NCI-H345 treated with DMSO at 0.1 percent for 48 hours (cell line): ENCODE results near the gene SF3B1.
"Not testable (repeated sequence)": the region's sequence is repeated elsewhere in the genome, so short reads cannot be mapped to it uniquely, and the experiment has no call there.

Source experiments
- DNase-seq: peaks from one replicate; lab custom pipeline; 2025; ENCODE audit not compliant: unreplicated experiment; lab: John Stamatoyannopoulos, UW

The SF3B1 gene, protein sequence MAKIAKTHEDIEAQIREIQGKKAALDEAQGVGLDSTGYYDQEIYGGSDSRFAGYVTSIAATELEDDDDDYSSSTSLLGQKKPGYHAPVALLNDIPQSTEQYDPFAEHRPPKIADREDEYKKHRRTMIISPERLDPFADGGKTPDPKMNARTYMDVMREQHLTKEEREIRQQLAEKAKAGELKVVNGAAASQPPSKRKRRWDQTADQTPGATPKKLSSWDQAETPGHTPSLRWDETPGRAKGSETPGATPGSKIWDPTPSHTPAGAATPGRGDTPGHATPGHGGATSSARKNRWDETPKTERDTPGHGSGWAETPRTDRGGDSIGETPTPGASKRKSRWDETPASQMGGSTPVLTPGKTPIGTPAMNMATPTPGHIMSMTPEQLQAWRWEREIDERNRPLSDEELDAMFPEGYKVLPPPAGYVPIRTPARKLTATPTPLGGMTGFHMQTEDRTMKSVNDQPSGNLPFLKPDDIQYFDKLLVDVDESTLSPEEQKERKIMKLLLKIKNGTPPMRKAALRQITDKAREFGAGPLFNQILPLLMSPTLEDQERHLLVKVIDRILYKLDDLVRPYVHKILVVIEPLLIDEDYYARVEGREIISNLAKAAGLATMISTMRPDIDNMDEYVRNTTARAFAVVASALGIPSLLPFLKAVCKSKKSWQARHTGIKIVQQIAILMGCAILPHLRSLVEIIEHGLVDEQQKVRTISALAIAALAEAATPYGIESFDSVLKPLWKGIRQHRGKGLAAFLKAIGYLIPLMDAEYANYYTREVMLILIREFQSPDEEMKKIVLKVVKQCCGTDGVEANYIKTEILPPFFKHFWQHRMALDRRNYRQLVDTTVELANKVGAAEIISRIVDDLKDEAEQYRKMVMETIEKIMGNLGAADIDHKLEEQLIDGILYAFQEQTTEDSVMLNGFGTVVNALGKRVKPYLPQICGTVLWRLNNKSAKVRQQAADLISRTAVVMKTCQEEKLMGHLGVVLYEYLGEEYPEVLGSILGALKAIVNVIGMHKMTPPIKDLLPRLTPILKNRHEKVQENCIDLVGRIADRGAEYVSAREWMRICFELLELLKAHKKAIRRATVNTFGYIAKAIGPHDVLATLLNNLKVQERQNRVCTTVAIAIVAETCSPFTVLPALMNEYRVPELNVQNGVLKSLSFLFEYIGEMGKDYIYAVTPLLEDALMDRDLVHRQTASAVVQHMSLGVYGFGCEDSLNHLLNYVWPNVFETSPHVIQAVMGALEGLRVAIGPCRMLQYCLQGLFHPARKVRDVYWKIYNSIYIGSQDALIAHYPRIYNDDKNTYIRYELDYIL

DNA sequence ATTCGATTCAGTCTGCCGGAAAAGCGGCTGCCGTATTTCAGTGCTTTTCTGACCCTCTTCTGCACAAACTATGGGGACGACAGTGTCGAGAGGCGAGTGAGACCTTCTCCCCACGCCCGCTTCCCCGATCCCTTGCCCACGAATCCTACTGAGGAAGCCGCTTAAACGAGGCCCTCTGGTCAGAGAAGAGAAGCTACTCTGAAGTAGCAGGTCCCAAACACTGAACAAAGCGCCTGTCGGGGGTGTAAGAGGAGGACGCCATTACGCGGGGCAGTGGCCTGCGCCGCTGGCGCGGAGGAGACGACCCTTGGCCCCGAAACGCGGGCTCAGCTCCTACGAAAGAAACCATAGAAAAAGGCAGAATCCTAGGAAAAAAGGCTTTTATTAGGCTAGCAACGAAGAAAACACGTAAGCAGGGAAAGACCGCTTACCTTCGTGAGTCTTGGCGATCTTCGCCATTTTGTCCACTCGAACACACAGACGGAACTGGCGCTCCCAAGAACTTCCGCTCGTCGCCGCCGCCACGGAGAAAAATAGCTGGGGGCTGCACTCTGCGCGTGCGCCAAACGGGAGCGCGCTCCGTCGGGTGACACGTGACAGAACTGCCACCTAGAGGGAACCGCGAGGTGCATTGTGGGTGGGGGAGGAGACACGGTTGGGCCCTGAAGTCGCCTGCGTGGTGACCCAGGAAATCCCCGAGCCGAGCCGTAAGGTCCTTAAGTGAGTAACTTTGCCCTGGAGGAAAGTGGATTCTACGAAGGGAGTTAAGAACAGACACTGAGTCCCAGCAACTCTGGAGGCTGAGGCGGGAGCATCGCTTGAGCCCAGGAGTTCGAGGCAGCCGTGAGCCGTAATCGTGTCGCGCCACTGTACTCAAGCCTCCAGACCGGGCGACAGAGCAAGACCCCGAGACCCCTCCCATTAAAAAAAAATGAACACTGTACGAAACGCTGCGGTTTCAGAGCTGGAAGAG, at the start of gene SF3B1:
Gene SF3B1 (minus strand): TSS at position 488 of the 973 bp plus-strand sequence. CDS start 29 bp downstream, at position 459.
- DNase-seq: peak; percentile 87

DNA sequence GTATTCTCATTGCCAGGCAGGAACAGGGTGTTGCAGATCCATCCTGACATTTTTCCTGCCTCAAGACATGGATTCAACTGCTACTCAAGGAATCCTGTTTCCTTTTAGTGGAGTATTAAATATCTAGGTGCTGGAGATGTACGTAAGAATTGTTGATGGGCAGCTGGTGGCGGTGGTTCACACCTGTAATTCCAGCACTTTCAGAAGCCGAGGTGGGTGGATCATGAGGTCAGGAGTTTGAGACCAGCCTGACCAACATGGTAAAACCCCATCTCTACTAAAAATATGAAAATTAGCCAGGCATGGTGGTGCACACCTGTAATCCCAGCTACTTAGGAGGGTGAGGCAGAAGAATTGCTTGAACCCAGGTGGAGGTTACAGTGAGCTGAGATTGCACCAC, 49.4 kb upstream of the SF3B1 start:
- DNase-seq: not testable (repeated sequence)

DNA sequence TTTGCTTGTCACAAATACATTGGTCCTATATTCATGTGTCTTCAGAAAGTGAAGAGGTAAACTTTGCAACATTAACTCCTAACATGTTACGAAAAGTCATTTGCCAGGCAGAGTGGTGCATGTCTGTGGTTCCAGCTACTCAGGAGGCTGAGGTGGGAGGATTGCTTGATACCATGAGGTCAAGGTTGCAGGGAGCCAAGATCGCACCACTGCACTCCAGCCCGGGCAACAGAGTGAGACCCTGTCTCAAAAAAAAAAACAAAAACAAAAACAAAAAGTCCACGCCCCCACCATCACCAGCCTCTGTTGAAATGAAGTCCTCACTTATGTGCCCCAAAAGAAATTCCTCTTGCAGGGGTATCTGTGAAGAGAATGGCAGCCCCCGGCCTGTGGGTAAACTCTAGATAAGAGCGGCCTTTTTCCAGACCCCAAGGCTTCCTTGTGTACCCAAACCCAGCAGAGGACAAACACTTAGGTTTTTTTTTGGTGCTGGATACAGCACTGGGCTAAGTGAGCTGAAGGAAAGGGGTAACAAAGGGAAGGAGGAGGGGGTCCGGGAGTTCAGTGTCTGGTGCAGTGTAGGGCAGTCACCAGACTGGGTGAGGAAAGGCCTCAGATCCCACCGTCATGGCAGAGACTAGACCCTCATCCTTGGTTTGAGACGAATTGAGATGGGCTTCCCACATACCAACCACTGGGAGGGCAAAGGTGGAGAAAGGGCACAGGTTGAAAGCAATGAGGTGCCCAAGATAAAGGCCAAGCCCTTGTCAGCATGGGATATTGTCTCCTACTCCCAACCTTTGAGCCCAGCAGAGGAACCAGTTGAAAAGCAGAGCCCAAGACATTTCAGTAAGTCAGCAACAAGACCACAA, 45.6 kb upstream of the SF3B1 start:
- DNase-seq: no peak

DNA sequence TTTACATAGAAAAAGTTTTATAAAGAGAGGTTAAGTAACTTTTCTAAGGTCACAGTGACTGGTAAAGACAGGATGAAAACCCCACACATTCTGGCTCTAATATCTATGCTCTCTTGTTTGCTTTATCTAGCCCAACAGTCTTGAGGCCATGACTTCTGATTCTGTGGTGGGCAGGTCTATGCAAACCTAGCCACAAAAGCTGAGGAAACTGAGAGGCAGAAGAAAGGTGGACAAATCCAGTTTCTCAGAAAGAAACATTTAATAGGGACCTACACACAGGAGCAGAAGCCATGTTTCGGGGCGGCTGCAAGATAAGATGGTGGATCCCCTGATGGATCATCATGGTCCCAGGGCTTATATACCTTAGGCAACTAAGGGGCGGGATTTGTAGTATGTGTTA, 43.0 kb upstream of the SF3B1 start:
- DNase-seq: no peak

DNA sequence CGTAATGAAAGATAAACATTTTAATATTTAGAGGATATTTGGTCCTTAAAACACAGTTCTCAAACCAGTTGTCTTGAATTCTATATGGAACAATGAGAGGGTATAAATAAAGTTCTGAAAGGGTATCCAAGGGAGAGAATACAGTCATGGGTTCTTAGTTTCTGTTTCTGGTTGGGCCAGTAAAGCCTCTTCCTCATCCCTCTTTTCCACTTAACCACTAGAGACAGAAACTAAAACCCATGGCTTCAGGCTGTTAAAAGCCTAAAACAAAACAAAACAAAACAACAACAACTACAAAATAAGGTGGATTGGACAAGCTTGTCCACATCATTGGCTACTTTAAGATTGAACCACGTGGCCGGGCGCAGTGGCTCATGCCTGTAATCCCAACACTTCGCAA, 37.3 kb upstream of the SF3B1 start:
- DNase-seq: no peak

DNA sequence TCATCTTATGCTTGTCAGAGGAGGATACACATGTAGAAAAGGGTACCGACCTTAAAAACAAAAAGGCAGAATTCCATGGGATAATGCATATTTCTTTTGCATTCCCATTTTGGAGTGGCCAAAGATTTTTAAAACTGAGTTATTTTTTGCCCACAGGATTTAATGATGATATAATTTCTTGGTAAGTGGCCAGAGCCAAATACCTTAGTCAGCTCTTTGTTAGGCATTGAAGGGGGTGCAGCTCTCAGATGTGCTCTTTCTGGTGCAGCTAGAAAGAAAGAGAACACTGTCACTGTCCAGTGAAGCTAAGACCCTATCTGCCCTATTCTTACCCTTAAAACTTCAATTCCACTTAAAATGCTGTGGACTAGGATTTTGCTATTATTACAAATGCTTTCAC, 29.3 kb upstream of the SF3B1 start:
- no peak for DNase-seq

DNA sequence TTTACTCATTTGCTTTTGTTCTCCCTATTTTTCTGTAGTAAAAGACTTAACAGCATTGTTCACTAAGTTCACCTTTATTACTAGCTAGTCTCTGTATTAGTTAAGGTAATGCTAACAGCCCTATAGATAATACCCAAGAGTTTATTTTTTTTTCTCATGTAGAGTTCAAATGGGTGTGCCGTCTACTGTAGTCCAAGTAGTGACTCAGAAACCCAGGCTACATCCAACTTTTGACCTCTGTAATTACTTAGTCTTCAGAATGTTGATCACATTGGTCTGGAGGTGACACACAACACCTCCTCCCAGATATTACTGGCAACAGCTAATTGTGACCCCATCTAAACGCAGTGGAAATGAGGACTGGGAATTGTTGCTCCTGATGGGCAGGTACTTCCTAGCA, 26.2 kb upstream of the SF3B1 start:
- no peak for DNase-seq

DNA sequence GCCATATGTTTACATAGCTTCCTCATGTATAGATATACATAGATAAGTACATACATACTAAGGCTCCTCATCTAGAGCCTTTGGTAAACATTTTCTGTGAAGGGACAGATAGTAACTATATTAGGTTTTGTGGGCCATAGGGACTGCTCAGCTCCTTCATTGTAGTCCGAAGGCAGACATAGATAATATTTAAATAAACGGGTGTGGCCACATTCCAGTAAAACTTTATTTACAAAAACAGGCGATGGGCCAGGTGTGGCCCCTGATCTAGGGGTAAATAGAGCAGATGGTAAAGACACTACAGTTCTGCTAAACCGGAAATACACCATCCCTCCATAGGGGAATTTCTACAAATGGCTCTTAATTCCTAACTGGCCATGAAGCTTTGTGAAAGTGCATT, 25.8 kb upstream of the SF3B1 start:
- no peak for DNase-seq

DNA sequence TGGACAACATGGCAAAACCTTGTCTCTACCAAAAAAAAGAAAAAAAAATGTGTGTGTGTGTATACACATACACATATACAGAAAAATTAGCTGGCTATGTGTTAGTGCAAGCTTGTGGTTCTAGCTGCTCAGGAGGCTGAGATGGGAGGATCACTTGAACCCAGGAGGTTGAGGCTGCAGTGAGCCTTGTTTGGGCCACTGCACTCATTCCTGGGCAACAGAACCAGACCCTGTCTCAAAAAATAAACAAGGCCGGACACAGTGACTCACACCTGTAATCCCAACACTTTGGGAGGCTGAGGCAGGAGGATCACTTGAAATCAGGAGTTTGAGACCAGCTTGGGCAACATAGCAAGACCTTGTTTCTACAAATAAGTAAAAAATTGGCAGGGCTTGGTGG, 20.6 kb upstream of the SF3B1 start:
- DNase-seq: no peak

DNA sequence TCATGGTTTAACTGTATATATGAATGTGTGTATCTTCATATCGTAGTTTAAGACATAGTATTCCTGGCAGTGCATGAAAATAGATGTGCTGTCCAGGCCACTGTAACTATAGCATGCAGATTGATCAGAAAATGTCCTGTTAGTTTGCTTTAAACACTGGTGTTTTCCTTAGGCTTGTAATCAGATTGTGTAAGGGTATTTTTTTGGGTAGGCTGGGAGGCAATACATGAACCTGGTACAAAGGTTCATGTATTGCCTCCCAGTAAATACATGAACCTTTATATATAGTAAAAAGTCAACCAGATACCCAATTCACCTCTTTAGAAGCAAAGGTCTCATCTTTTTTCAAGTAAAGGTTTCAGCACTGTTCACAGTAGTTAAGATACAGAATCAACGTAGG, 20.1 kb upstream of the SF3B1 start:
- no peak for DNase-seq

DNA sequence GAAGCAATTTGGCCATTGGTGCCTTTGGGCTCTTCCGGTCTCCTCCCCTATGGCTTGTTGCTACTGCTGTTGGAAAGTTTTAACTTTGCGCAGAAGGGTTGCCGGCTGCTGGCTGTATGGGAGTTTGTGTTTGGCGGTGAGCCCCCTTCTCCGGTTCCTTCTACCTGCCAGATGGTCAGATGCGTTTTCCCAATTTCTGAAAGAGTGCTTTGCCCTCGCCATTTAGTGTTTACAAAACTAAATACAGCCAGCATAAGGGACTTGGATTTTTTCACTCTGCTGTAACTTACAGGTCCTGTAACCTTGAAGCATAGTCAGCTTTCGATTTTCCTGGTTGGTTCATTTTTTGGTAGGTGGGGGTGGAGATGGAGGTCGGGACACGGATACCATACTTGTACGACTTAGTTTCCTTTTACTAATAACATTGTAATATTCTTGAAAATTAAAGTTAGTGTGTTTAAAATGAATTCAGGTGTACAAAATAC, 19.1 kb upstream of the SF3B1 start:
- no peak for DNase-seq

DNA sequence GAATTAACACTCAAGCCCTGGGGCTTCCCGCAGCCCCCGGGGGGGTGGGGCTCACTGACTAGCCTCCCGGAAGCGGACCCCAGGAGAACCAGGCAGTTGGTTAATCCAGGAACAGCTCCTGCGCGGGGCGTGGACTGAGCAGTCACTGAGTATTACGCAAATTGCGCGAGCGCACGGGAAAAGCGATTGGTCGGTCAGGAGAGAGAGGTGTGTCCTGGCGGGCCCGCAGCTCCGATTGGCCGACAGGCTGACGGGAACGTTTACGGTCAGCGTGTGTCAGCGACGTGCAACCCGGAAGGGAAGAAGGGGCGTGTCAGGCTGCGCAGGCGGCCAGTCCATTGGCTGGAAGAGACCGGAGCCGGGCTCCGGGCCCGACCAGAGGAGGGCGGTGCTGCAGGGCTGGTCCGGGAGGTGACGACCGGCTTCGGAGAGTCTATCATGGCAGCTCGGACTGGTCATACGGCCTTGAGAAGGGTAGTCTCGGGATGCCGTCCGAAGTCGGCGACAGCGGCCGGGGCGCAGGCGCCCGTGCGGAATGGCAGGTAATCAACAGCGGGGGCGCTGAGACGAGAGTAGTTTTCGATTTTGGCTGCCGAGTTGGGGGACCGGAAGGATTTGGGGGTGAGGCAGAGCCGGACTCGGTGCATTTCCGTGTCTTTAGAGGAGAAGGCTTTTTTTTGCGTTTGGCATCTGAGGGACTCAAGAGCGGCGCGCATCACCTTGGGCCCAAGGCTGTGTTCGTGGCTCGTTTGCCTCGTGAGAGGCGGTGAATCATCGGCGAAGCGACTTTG, 18.5 kb upstream of the SF3B1 start, which contains the start of gene COQ10B:
Gene COQ10B (plus strand): TSS at position 430 of the 791 bp plus-strand sequence. CDS start 9 bp downstream, at position 439.
- DNase-seq: peak; percentile 97

DNA sequence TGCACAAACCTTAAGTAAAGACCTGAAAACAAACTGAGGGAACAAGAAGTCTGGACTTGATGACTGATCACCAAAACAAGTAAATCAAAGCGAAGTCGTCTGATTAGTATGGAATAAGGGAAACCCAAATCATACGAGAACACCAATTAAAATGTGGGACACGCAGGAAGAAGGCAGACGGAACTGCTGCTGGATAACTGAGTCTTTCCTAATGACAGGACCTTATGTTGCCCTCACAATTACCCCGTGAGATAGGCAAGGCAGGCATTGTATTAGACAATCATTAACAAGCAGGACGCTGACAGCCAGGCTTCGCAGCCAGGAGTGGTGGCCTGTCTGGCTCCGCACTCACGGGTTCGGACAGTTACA, 17.9 kb upstream of the SF3B1 start:
- no peak for DNase-seq

DNA sequence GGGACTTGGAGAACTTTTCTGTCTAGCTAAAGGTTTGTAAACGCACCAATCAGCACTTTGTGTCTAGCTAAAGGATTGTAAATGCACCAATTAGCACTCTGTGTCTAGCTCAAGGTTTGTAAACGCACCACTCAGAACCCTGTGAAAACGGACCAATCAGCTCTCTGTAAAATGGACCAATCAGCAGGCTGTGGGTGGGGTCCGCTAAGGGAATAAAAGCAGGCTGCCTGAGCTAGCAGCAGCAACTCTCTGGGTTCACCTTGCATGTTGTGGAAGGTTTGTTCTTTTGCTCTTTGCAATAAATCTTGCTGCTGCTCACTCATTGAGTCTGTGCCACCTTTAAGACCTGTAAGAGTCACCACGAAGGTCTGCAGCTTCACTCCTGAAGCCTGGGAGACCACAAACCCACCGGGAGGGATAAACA, 16.1 kb upstream of the SF3B1 start:
- DNase-seq: not testable (repeated sequence)

DNA sequence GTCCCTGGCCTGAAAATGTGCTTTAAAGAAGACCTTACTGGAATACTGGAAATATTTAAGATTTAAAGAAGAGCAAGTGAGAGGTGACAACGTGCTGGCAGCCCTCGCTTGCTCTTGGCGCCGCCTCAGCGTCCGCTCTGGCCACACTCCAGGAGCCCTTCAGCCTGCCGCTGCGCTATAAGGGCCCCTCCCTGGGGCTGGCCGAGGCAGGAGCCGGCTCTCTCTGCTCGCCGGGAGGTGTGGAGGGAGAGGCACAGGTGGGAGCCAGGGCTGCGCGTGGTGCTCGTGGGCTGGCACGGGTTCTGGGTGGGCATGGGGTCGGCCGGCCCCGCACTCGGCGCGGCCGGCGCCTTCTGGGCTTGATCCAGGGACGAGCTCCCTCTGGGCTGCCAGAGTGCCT, 15.6 kb upstream of the SF3B1 start:
- no peak for DNase-seq

DNA sequence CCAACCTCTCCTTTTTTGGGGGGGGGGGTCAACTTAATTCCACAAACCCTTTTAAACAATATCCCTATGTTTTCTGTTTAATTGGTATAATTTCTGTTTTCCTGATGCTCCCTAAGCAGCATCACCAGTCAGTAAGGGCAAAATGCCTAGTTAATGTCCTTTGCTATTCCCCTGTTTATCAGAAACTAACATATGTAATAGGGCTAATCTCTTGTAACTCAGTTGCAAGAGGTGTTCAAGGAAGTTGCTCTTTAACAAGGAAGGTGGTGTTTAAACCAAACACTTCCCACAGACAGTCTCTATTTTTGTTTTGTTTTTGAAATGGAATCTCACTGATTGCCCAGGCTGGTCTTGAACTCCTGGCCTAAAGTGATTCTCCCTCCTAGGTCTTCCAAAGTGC, 12.0 kb upstream of the SF3B1 start:
- DNase-seq: no peak

DNA sequence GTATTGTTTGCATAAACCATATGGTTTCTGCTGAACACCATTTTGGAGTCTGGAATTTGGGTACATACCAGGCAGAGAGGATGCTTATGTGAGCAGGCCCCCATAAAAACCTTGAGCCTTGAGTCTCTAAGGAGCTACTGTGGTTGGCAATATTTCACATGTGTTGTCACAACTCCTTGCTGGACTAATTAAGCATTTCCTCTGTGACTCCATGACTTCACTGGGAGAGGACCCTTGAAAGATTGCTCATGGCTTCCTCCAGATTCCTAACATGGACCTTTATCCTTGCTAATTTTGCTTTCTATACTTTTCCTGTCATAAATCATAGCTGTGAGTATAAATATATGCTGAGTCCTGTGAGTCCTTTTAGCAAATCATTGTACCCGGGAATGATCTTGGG, 10.9 kb upstream of the SF3B1 start:
- DNase-seq: no peak

DNA sequence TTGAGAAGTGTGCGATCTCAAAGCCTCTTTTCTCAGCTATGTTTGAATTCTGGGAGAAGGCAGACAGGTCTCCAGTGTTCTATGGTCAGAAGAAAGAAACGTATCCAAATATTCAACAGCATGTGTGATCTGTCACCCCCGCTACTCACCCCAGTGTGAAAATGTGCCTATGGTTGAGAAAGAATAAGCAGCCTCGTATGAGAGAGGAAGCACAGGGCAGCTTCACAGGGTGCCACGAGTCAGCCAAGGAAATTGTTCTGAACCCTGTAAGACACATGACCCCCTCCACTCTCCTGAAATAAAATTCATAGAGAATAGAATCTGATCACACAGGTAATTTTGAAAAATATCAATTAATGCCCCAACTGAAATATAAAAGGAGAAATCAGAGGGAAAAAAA, 8.0 kb upstream of the SF3B1 start:
- no peak for DNase-seq
